Nephron progenitor cell (in vitro differentiated cells): ENCODE measurements around the gene ABTB2.

Experiments
- DNase-seq: peaks from one replicate; pipeline ENCODE4 v3.0.0; 2021
- H3K27ac Mint-ChIP-seq: 2 replicates; pipeline ENCODE4 v1.8.0; 2021; ENCODE audit warnings: mild to moderate bottlenecking, moderate library complexity, mixed read lengths
- H3K27me3 Mint-ChIP-seq: 2 replicates; pipeline ENCODE4 v1.8.0; 2021; ENCODE audit warnings: mild to moderate bottlenecking, low read depth, mixed read lengths; ENCODE audit not compliant: poor library complexity
- H3K36me3 Mint-ChIP-seq: 2 replicates; pipeline ENCODE4 v1.8.0; 2021; ENCODE audit warnings: low read depth, mixed read lengths
- H3K4me1 Mint-ChIP-seq: 2 replicates; pipeline ENCODE4 v1.8.0; 2021; ENCODE audit warnings: mixed read lengths
- H3K4me3 Mint-ChIP-seq: 2 replicates; pipeline ENCODE4 v1.8.0; 2021; ENCODE audit warnings: mild to moderate bottlenecking, moderate library complexity, mixed read lengths
- H3K9me3 Mint-ChIP-seq: 2 replicates; pipeline ENCODE4 v1.8.0; 2021; ENCODE audit warnings: mild to moderate bottlenecking, moderate library complexity, mixed read lengths
- TF ChIP-seq, protein P1 (sequence below): fragments of 200-600 bp; sonication (generic); IDR thresholded peaks from 2 replicates; pipeline ENCODE4 v1.5.0; 2021; ENCODE audit warnings: antibody characterized with exemption

Gene ABTB2

DNA sequence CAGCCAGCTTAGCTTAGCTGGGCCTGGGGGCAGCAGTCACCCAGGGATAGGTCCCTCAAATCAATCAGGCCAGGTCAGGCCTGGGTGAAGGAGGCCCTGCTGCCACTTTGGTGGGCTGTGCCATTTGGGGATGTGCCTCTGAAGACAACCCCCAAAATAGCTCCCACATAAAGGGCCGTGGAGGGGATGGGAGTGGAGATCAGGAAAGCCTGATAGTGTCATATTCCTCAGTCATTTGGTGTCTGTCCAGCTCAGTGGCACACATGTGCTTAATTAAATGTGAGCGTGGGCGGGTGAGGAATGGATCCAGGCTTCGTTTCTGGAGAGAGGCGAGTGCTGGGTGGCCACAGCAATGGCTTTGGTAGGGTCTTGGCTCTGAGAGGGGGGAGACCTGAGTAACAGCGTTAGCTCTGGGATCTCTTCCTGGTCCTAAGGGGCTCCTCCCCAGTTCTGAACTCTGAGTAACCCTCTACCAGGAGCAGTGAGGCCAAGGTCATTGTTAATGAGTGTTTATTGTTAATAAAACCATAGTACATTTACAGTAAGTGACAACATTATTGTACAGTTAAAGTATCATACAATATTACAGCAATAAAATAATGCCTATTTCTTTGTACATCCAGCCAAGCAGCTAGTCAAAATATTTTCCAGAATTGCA lies 207.2 kb downstream of the ABTB2 start:
- Mint-ChIP-seq H3K36me3 (peaks cover 25% of the 10 kb centered on the region), H3K9me3 (no peaks in the 10 kb centered on the region), H3K27me3 (no peaks in the 10 kb centered on the region), H3K4me3 (no peak overlapping the region), H3K27ac (no peak overlapping the region), H3K4me1 (peaks cover 30% of the 10 kb centered on the region)
- TF ChIP-seq, protein P1, sequence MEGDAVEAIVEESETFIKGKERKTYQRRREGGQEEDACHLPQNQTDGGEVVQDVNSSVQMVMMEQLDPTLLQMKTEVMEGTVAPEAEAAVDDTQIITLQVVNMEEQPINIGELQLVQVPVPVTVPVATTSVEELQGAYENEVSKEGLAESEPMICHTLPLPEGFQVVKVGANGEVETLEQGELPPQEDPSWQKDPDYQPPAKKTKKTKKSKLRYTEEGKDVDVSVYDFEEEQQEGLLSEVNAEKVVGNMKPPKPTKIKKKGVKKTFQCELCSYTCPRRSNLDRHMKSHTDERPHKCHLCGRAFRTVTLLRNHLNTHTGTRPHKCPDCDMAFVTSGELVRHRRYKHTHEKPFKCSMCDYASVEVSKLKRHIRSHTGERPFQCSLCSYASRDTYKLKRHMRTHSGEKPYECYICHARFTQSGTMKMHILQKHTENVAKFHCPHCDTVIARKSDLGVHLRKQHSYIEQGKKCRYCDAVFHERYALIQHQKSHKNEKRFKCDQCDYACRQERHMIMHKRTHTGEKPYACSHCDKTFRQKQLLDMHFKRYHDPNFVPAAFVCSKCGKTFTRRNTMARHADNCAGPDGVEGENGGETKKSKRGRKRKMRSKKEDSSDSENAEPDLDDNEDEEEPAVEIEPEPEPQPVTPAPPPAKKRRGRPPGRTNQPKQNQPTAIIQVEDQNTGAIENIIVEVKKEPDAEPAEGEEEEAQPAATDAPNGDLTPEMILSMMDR: no peak
- no peak for DNase-seq

DNA sequence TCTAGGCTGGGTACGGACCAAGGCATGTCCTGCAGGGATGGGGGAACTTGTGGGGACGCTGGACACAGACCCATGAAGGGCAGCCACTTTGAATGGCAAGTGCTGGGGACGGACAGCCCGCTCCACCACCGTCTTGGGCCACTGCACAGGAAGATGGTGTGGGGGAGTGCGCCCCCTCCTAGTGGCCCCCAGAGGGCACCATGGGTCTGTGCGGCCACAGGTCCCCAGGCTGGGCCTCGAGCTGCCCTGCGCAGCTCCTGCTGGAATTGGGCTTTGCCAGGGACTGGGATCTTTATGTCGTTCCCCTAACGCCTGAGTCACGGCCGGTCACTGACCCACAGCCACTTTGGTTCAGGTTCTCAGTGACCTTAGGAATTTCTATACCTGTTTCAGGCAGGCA lies 208.0 kb downstream of the ABTB2 start:
- H3K4me1 Mint-ChIP-seq: peaks cover 30% of the 10 kb centered on the region
- TF ChIP-seq, protein P1: peak; percentile 46
- no peaks in the 10 kb centered on the region for H3K9me3 Mint-ChIP-seq
- peaks cover 34% of the 10 kb centered on the region for H3K36me3 Mint-ChIP-seq
- peak overlapping the region; percentile 89 for H3K27ac Mint-ChIP-seq
- DNase-seq: peak; percentile 55
- H3K27me3 Mint-ChIP-seq: no peaks in the 10 kb centered on the region
- no peak overlapping the region for H3K4me3 Mint-ChIP-seq

DNA sequence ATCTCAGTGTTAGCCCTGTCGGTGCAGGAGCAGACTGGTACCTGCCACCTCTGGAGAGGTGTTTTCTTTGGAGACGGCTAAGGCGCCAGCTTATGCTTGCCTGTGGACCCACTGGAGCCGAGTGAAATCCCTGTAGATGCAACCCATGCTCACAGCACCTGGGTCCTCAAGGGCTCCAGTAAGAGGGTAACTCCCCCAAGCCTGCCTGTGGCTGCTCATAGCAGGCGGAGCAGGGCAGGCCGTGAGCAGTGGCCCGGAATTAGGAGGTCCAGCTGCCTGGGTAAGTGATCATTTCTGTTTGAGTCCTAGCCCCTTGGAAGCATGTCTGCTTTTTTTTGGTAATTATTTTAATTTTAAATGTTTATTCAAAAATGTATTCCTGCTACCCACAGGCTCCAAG lies 208.5 kb downstream of the ABTB2 start:
- Mint-ChIP-seq H3K4me3 (no peak overlapping the region), H3K4me1 (peaks cover 30% of the 10 kb centered on the region), H3K27ac (peak overlapping the region; percentile 90), H3K9me3 (no peaks in the 10 kb centered on the region), H3K36me3 (peaks cover 37% of the 10 kb centered on the region), H3K27me3 (no peaks in the 10 kb centered on the region)
- no peak for DNase-seq
- TF ChIP-seq, protein P1: no peak

DNA sequence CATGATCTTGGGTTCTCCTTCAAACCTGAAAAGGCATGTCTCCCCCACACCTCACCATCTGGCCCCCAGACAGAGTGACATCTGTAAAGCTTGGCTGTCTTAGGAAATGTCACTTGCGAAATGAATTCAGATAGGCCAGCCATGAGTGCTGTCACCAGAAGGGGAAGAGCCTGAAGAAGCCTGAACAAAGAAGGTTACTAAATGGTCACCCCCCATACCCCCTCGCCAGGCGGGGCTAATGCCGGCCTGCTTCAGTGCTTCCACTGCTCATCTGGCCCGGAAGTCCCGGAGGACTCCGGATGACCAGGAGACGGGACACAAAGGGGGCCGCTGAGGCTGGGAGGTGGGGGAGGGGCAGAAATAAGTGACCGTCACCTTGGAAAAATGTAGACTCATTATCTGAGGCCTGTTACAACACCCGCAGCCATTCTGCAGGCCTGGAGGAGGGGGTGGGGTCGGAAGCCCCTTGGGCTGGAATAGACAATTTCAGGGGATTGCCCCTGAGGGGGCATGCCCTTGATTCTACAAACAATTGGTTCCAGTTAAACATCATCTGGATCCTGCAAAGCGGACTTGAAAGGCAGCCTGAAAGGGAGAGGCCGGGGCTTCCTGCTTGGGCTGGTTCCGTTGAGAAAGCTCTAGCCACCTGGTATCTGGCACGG lies 209.2 kb downstream of the ABTB2 start:
- DNase-seq: peak; percentile 32
- Mint-ChIP-seq H3K27me3 (no peaks in the 10 kb centered on the region), H3K4me3 (peak overlapping the region; percentile 11), H3K9me3 (no peaks in the 10 kb centered on the region), H3K36me3 (peaks cover 37% of the 10 kb centered on the region), H3K4me1 (peaks cover 30% of the 10 kb centered on the region), H3K27ac (peak overlapping the region; percentile 90)
- TF ChIP-seq, protein P1: no peak

DNA sequence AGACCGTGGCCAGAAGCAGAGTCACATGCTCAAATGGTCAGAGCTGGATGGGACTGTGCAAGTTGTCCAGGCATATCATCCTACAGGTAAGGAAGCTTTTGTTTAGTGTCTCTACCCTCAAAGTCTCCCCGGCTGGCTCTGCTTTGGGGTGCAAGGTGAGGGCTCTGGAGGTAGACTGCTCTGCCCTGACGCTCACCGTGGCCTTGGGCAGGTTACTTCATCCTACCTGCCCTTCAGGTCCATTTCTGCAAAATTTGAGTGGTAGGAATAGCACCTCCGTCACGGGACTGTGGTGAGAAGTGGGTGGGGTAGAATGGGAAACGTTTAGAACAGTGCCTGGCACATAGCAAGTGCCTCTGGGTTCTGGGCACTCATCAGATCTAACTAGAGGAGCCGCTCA lies 210.2 kb downstream of the ABTB2 start:
- no peaks in the 10 kb centered on the region for H3K27me3 Mint-ChIP-seq
- no peak overlapping the region for H3K4me3 Mint-ChIP-seq
- H3K27ac Mint-ChIP-seq: no peak overlapping the region
- H3K36me3 Mint-ChIP-seq: peaks cover 47% of the 10 kb centered on the region
- H3K4me1 Mint-ChIP-seq: peaks cover 38% of the 10 kb centered on the region
- no peak for DNase-seq
- TF ChIP-seq, protein P1: no peak
- no peaks in the 10 kb centered on the region for H3K9me3 Mint-ChIP-seq

DNA sequence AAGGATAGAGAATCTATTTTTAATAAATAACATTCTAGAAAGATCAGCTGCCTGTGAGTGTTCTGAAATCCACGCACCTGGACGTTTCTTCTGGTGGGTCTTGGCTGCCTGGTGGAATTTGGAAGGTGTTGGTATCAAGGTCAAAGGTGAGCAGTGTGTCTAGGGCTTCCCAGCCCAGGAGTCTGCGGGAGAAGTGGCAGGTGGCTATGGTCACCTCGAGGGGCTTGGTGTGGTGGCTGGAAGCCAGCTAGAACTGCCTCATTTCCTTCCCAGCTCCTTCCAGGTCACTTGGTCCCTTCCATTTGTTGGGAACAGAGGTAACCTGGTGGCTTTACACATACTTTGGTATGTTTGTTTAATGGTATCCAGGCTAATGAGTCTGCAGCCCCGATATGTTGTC lies 210.9 kb downstream of the ABTB2 start:
- Mint-ChIP-seq H3K4me3 (no peak overlapping the region), H3K27ac (no peak overlapping the region), H3K36me3 (peaks cover 54% of the 10 kb centered on the region), H3K27me3 (no peaks in the 10 kb centered on the region), H3K4me1 (peaks cover 43% of the 10 kb centered on the region), H3K9me3 (no peaks in the 10 kb centered on the region)
- TF ChIP-seq, protein P1: no peak
- DNase-seq: no peak
